ENCODE measurements around the gene ADK.
"Not testable (repeated sequence)": the region's sequence is repeated elsewhere in the genome, so short reads cannot be mapped to it uniquely, and the experiment has no call there.

ADK gene

GRCh38 chr10:74424565-74424964 is 273.5 kb downstream of the ADK start:
- no peak for DNase-seq (ENCODE audit: low read depth)

GRCh38 chr10:74425456-74426001 is 274.5 kb downstream of the ADK start:
- no peak for DNase-seq (ENCODE audit: low read depth)

DNA sequence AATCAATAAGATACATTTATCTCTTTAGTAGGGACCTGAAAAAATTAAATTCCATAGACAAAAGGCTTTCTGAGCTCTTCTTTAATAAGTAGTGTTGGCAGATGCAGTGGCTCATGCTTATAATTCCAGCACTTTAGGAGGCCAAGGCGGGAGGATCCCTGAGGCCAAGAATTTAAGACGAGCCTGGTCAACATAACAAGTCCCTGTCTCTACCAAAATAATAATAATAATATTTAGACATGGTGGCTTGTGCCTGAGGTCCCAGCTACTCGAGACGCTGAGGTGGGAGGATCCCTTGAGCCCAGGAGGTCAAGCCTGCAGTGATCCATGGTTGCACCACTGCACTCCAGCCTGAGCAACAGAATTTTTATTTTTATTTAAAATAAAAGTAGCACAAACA is 280.8 kb downstream of the ADK start:
- no peak for DNase-seq (ENCODE audit: low read depth)

DNA sequence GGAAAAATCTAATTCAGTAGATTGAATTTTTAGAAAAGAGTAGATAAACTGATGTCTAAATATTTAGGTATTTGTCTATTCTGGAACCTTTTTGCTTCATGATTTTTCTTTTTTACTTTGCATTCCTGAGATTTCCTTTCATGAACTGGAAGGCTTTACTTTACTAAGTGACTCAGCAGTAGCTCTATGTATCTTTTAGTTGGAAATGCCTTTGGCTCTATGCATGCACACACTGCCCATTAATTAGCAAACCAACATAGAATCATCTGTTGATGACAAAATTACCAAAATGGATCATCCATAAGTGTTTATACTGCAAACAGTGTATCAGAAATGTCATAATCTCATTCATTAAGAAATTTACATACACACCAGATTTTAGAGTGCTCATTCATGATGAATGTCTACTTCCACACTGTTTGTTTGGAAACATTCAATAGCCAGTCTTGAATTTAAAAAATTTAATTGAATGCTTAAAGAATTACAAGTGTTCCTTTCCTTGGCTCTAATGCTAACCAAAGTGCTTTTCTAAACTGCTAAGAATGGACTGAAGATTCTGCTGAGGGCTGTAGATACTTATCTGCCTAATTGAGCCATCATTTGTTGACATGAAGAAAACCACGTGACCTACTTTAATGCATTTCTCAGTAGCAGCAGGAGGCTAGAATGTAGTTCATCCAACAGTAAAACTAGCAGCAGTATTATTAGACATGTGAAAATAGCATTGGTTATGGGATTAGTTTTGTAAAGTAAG is 282.0 kb downstream of the ADK start:
- DNase-seq (ENCODE audit: low read depth), result no peak

GRCh38 chr10:74433595-74433956 is 282.6 kb downstream of the ADK start:
- DNase-seq (ENCODE audit: low read depth), result no peak

DNA sequence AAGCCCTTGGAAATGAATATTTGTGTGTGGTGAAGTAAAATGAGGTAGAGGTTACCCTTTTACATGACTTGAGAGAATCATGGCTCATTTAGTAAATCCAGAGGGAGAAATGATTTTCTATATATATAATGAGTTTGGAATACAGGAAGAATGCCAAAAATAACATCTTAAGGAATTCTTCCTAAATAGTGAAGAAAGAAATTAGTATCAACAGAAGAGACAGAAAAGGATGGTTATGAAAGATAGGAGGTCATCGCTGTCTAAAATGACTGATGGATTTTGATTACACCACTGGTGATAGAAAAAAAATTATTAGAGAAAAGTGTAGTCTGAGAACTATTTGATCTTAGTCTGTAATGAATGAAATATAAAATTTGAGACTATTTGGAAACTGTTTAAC is 283.0 kb downstream of the ADK start:
- DNase-seq (ENCODE audit: low read depth), result no peak

DNA sequence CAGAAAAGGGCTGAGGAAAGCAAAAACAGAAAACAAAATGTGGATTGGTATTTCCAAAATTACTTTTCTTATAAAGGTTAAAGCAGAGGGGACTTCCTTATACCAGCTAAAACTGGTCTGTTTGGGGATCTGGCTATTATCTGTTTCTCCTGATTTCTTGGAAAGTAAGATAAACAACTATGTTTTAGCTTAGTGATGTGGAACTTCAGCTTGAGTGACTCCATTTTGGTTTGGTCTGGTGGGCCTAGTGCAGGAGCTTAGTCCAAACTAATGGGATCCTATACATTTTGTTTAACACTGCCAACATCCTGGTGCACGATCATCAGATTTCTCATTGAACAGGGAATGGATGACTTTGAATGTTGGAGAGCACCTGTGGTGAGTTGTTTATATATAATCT is 283.5 kb downstream of the ADK start:
- no peak for DNase-seq (ENCODE audit: low read depth)

DNA sequence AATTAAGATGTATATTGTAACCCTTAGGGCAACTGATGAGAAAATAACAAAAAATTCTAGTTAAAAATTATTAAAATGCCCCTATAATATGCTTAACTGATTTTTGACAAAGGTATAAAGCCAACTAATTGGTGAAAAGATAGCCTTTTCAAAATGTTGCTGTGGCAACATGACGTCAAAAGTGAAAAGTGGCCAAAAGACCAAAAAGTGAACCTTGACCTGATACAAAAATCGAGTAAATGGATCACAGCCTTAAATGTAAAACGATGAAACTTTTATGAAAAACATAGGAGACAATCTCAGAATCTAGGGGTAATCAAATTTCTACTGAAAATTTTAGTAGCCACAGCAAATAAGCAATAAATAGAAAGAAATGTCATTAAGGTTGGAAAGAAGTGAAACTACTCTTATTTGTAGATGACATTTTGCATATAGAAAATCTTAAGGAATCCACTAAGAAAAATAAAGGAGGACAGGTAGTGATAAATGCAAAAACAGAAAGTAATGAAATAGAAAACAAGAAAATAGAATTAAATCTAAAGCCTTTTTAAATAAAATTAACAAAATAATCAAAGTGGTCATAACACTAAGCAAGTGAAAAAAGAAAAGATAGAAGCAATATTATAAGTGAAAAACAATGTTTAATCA is 285.6 kb downstream of the ADK start:
- DNase-seq (ENCODE audit: low read depth), result no peak

DNA sequence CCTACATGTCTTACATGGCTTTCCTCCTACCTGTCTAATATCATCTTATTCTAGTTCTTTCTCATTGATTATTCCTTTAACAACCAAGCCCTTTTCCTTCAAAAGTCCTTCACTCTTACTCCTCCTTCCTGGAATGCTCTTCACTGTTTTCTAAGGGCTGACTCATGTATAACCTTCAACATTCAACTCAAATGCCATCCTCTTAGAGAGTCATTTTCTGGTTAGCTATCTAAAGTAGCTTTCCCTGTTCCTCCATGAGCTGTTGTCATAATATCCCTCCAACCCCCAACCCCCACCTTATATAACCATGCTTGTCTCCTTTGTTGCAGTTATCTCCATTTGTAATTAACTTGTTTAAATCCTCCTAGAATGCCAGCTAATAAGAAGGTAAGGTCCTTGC is 286.8 kb downstream of the ADK start:
- DNase-seq (ENCODE audit: low read depth), result no peak

DNA sequence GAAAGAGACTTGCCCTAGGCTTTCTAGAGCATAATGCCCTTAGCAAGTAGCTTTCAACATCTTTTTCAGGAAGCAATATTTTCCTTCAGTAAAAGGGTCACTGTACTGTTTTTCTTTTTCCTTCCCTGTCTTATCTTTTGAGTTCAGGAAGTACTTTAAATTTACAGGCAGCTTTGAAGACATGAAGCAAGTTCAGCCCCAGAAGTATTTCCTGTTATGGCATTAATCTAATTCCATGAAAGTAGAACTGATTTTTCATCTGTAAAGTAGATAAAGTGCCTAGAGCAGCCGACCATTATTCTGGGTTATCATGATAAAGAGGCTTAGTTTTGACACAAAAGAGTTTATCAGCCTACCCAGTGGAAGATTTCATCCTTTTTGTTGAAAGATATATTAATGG is 288.2 kb downstream of the ADK start:
- no peak for DNase-seq (ENCODE audit: low read depth)

- DNase-seq (ENCODE audit: low read depth), result no peak
Observed at GRCh38 chr10:74445493-74445892, 294.5 kb downstream of the ADK start.

- DNase-seq (ENCODE audit: low read depth), result no peak
Observed at GRCh38 chr10:74450602-74451001, 299.6 kb downstream of the ADK start.

DNA sequence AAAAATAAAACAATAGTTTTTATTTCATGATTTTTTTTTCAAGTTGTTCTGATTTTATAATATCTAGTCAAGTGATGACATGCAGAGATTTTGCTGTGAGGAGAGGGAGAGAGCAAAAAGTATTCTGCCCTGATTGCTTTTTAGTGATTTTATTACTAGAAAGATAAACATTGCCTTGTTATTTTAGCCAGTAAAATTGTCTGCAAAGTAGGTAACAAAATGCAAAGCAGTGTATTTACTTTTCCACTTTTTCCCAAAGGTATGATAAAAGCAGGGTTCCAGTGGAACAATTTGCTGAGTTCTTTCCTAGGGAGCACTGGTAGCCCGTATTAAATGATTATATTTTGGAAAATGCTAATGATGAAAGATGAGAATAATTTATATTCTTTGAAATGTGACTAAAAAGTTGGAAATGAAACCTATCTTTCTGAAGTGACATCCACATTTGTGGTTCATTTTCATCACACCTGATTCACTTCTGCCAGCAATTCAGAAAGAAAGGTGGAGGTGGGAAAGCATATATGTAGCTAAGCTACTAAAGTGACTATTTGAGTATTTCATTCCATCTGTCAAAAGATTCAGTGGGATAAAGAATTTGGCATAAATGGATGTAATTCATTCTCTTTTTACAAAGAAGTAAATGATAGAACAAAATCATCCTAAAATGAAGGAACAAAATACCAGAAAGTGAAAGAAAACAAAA is 300.3 kb downstream of the ADK start:
- DNase-seq (ENCODE audit: low read depth), result no peak

- no peak for DNase-seq (ENCODE audit: low read depth)
Observed at GRCh38 chr10:74453169-74453568, 302.1 kb downstream of the ADK start.

DNA sequence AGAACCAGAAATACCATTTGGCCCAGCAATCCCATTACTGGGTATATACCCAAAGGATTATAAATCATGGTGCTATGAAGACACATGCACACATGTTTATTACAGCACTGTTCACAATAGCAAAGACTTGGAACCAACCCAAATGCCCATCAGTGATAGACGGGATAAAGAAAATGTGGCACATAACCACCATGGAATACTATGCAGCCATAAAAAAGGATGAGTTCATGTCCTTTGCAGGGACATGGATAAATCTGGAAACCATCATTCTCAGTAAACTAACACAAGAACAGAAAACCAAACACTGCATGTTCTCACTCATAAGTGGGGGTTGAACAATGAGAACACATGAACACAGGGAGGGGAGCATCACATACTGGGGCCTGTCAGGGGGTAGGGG is 306.5 kb downstream of the ADK start:
- not testable (repeated sequence) for DNase-seq (ENCODE audit: low read depth)

DNA sequence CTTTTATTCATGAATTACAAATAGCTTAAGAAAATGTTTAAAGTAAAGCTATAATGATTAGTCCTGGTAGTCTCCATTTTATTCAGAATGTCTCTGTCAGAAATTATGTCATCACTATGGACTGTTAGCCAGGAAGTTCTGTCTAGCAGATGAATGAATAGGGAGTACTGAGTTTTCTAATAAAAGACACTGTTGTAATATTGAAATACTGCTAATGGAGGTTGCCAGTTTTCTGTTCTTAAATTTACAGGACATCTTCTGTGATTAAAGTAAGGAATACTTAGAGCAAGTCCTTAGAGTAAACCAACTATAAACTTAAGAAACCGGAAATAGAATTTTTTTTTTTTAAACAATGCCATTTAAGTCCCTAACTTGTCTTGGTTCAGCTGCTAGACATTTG is 309.8 kb downstream of the ADK start:
- no peak for DNase-seq (ENCODE audit: low read depth)

GRCh38 chr10:74474022-74474713 is 323.1 kb downstream of the ADK start:
- DNase-seq (ENCODE audit: low read depth), result no peak

DNA sequence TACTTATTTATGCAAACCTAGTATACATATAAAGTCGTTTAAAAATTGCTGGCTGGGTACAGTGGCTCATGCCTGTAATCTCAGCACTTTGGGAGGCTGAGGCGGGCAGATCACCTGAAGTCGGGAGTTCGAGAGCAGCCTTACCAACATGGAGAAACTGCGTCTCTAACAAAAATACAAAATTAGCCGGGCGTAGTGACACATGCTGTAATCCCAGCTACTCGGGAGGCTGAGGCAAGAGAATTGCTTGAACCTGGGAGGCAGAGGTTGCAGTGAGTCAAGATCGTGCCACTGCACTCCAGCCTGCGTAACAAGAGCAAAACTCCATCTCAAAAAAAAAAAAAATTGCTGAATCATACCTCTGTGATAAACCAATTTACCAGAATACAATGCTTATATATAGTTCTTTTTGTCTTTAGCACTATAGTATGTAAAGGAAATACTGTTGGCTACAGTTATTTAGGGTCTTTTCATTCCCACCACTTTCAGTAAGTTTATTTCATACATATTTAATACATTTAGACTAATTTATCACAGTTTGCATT is 325.2 kb downstream of the ADK start:
- not testable (repeated sequence) for DNase-seq (ENCODE audit: low read depth)

DNA sequence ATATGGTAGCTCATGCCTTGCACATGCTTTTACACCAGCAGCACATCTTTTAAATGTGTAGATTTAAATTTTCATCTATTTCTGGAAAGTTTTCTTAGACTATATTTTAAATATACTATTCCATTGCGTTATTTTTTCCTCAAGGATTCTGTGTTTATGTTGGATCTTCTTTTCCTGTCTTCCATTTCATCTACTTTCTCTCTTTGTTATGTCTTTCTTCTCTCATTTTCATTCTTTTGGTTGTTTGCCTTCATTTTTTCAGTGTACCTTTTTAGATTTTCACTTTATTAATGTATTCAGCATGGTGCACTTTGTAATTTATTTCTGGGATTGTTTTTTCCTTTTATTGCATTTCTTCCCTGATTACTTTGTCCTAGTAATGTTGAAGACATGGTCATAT is 329.8 kb downstream of the ADK start:
- no peak for DNase-seq (ENCODE audit: low read depth)

DNA sequence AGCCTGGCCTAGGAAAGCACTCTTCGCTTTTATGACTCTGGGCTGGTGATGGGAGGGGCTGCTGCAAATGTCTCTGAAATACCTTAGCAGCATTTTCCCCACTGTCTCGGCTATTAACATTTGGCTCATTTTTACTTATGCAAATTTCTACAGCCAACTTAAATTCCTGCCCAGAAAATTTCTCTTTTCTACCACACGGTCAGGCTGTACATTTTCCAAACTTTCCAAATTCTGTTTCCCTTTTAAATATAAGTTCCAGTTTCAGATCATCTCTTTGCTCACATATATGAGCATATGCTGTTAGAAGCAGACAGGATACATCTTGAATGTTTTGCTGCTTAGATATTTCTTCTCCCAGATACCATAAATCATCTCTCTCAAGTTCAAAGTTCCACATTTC is 332.3 kb downstream of the ADK start:
- DNase-seq (ENCODE audit: low read depth), result no peak

DNA sequence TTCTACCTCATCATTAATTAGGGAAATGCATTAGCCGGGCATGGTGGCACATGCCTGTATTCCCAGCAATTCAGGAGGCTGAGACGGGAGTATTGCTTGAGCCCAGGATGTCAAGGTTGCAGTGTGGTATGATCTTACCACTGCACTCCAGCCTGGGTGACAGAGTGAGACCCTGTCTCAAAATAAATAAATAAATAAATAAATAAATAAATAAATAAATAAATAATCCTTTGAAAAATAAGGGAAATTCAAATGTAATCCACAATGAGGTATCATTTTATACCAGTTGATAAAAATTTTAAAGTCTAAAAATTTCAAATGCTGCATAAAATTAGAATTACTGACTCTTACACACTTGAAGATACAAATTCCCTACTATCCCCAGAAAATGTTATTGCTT is 334.3 kb downstream of the ADK start:
- no peak for DNase-seq (ENCODE audit: low read depth)

GRCh38 chr10:74486659-74487058 is 335.6 kb downstream of the ADK start:
- no peak for DNase-seq (ENCODE audit: low read depth)

All from fibroblast of the conjunctiva (primary cell).